SK-N-DZ (cell line): Measurements from ENCODE around the gene TMPRSS5.
"Not testable (repeated sequence)": the region's sequence is repeated elsewhere in the genome, so short reads cannot be mapped to it uniquely, and the experiment has no call there.

ENCODE experiments used
- DNase-seq: peaks from one replicate; pipeline ENCODE4 v3.0.0-alpha.2; 2015; ENCODE audit warnings: low spot score

The TMPRSS5 gene

DNA sequence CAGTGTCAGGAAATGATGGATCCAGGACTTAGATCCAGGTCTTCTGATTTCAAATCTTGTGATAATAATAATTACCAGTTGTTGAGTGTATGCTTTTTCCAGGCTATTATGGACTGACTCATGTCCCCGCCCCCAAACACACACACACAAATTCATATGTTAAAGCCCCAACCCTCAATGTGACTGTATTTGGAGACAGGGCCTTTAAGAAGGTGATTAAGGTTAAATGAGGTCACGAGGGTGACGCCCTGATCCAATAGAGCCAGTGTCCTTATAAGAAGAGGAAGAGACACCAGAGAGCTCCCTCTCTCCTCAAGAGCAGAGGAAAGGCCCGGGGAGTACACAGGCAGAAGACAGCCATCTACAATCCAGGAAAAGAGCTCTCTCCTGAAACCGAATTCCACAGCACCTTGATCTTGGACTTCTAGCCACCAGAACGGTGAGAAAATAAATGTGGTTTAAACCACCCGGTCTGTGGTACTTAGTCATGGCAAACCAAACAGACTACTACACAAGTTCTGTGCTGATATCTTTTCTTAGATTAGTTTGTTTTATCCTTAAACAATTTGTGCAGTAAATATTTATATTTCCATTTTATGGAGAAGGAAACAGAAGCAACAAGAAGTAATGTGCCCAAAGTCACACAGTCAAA, 8.2 kb downstream of the TMPRSS5 start:
- no peak for DNase-seq

DNA sequence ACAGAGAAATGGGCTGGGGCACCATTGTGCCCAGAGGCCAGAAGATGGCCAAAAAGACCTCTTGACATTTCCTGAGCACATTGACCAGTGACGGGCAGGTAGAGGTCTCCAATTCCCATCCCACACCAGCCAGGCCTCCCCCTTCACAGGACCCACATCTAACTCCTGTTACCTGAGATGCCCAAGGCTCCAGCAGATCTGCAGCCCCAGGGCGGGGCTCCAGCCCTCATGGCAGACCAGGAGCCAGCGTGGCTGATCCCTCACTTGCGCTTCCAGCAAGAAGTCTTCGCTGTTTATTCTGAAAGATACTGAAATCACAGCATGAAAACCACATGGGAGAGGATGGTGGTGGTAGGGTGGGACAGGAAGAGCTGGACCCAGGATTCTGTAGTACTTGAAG, 9.0 kb downstream of the TMPRSS5 start:
- no peak for DNase-seq

DNA sequence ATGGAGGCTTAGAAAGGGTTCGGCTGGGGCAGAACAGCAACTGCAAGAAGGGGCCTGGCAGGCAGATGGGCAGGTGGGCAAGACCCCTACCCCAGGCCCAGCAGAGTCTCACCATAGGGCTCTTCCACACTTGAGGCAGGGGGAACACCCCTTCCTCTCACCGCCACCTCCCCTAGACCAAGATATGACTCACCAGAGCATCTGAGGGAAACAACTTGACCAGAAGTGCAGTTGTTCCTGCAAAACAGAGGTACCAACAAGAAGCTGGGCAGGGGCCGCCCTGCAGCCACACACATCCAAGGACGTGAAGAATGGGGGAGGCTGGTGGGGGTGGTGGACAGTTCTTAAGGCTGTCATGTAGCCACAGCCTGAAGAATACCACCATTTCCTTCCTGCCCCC, 10.9 kb downstream of the TMPRSS5 start:
- no peak for DNase-seq

DNA sequence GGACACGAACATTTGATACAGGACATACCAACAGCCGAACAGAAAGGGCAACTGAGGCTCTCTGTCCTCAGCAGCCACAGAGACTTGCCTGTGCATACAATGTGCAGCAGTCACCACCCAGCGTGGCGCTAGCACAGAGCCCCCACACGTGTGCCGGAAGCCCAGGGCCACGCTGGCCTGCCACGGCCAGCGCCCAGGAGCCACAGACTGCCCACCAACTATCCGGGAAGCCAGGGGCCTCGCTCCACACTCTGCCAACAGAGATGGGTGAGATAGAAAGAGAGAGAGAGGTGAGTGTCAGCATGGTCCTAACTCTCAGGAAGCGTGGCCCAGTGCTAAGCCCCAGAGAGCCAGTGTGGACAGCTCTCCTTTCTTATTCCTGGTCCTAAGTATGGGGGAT, 11.7 kb downstream of the TMPRSS5 start:
- DNase-seq: no peak

DNA sequence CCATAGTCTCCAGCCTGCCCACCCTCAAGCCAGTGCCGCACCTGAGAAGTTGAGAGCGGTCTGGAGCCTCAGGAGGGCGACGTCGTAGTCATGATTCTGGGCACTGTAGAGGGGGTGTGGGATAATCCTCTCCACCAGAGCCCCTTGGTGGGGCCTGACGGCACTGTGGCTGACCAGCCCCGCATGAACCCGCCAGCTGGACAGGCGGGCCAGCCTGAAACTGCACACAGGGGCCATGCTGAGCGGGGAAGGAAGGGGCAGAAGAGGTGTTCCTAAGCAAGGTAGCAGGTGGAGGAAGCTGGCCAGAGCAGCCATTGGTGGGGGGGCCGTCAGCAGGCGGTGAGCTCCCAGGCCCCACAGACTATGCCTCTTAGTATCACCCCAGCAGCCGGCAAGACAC, 13.1 kb downstream of the TMPRSS5 start:
- DNase-seq: no peak

DNA sequence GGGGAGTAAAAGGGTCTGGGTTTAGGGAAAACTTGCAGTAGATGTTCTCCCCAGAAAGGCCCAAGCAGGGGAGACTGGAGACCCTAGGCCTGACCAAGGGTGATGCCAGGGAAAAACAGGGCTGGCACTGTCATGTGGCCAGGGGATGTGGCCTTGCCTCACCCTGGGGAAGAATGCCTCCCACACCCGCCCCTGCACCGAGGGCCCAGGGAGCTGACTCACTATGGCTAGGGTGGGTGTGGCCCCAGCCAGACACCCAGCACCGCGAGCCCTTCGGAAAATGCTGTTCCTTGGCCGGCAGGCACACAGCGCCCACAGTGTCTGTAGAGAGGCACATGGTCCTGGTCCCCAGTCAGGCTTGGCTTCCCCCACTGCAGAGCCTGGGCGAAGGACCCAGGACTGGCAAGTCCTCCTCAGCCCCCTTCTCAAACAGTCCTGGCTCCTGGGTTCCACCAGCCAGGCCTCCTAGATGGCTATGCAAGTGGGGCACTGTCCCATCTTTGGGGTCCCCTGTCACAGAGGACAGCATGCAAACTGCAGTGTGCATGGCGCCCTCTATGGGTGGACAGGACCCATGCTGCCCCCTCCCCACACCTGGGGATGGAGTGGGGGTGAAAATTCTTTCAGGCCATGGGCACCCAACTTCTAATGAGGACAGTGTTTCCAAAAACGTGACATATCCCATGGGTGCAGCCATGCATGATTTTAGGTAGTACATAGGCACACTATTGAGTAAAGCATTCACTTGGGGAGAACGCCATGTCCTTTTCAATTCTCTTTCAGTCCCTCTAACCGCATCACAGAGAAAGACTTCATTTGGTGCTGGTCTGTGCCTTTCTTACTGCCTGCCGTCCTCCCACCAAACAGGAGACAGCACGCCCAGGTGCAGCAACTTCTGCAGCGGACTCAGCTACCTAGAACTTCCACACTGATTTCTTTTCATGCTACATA, 15.2 kb downstream of the TMPRSS5 start:
- DNase-seq: no peak

DNA sequence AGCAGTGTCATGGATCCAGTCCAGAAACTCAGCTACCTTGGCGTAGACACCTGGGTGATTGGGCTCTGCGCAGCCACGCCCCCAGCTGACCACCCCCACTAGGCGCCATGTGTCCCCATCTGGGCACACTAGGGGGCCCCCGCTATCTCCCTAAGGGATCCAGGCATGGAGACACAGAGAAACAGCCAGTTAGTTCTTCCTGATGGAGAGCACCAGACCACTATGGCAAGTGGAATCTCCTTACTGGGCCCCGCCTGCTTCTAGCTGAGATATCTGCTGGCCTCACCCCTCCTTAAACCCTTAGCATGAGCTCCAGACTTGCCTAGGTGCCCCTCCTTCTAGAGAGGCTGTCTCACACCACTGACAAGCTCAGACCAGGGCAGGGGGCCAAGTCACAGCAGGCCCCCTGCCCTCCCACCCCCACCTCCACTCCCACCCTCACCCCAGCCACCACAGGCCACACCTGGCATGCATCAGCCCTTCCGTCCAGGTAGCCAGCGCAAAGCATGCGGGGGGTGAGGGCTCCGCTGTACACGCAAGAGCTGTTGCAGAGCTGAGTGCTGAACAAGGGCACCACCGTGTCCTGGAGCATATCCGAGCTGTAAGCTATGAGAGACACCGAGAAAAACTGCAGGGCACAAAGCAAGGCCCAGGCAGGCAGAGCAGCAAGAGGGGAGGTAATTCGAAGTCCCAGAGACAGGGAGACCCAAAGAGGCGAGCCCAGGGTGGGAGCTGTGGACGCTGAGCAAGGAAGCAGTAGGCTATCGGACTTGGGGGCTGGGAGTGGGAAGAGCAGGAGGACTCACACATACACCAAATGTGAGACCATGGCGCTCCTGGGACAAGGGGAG, 16.1 kb downstream of the TMPRSS5 start:
- no peak for DNase-seq

DNA sequence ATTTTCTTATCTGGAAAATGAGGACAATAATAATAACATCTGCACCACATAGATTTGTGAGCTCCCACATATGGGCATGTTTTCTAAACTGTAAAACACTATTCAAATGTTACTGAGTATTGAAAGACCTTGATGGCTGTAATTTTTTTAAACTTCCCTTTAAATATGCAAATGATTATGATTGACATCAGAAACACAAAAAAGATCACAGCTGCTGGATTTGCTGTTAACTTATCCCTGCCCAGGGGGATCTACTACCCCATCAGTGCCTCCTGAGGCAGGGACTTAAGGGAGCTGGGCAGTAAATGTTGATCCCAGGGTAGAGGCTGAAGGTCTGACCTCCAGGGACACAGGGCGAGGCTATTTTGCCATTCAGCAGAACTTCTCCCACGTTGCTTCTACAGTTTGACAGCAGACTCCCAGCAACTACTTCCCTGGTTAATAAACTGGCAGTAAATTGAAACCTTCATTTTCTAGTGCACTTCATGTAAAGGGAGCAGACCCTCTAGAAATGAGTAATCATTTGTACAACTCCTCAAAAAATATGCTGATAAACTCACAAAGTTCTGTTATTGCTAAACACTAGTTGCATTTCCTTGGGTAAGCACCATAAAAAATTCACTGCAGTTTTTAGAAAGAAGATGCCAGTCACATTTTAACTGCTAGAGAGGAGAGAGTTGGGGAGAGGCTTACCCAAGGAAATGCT, 20.3 kb downstream of the TMPRSS5 start:
- DNase-seq: no peak

DNA sequence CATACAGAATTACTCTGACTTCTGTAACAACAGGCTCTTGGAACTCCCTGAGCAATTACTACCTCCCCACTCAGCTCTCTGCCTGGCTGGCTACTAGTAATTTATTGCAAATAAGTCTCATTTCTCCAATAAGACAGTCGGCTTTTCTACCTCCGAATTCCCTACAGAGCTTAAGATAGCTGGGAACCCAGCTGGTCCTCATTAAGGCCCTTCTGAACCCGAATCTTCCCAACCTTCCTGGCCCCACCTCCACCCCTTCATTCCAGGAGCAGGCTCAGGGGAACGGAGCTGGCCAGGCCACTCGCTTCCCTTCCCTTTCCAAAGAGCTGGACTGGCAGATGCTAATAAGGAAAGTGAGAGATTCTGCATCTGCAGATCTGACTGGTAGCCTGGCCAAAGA, 21.6 kb downstream of the TMPRSS5 start:
- no peak for DNase-seq

DNA sequence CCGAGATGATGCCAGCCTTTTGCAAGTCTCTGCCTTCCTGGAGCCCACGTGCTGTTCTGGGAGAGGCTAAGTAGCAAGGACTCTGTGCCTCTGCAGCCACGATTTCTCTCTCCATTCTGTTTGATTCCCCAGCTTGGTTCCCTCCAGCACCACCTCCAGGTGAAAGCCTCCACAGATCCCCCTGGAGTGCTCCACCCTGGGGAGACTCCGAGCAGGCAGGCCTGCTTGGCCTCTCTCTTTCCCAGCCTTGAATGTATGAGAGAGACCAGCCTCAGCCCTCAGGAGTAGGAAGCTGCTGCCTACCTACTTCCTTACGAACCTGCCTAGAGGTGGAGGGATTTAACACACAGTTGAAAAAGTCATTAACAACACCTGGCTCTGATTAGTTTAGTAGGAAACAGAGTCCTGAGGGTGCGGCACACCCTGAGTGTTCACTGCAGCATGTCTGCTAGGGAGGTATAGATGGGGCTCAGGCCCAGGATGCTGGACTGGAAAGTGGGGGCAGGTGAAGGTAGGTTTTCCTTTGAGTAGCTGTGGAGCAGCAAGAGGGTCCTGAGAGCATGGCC, 22.5 kb downstream of the TMPRSS5 start:
- no peak for DNase-seq

DNA sequence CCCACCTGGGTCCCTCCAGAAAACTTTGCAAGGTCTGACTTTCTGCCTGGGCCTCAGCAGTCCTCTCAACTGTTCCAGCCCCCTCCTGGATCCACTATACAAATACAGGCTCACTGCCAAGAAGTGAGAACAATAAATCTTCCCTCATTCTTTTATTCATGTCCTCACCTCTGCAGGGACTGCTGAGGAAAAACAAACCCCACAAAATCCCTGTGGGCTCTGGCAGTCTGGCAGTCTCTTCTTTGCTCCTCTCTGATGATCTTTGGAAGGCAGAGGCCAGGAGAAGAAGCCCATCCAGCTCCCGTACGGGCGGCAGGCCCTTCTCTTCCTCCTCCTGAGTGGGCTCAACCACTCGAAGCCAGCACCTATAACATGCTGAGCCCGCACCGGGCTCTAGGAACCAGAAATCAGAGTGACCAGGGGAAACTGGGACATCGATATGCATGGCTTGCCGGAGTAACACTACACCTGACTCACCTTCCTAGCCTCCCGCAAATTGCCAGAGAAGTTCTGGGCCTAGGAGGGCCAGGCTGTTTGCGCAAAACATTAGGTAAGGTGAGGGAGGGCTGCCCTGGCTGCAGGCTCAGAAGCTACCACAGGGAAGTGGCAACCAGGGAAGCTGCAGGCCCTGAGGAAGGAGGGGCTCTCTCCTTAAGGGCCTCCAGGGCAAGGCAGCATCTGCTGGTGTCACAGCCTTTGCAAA, 24.2 kb downstream of the TMPRSS5 start:
- no peak for DNase-seq

DNA sequence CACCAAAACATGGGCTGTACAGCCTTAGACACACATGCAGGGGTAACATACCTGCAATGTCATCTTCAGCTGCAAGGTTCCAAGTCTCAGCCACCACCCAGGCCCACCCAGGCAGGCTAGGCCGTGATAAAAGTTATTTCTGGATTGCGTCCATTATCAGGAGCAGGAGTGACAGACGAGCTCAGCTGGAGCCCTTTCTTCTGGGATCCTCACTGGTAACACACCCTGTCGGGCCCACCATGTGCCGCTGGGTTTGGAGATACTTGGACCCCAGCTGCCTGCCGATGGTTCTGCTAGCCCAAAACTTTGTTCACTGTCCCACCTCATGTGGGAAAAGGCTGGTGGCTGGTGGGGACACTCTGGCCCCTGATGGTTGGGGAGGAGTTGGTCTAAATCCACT, 24.8 kb downstream of the TMPRSS5 start:
- DNase-seq: no peak

DNA sequence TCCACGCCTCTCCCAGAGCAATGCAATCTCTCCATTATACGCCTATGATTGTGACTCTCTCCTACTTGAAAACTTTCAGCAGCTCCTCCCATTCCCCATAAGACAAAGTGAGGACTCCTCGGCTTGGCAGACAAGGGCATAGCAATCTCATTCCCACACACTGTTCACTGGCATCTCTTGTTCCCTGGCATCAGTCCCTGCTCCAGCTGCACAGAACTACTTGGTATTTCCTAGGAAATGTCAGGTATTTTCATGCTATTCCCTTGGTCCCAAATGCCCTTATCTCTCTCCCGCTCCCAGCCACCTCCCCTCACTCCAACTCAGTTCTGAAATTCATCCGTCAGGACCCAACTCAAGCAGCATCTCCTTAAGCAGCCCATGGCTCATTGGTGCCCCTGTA, 28.4 kb downstream of the TMPRSS5 start:
- no peak for DNase-seq

DNA sequence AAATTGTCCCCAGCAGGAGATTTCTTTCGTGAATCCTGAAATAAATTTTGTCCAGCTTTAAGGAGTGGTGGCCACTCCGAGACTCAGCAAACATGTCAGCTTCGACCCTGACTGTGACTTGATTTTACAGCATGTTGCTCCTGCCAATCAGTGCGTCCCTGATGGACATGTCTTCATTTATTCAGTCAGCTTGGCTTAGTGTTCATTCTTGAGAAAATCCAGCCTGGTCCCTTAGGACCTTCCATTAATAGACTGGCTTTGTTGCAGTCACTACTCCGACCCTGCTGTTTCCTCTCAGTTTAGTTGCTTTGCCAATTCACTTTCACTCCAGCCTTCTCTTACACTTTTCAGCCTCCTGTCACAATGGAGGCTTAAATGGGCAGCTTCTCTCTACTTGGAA, 30.5 kb downstream of the TMPRSS5 start:
- no peak for DNase-seq

DNA sequence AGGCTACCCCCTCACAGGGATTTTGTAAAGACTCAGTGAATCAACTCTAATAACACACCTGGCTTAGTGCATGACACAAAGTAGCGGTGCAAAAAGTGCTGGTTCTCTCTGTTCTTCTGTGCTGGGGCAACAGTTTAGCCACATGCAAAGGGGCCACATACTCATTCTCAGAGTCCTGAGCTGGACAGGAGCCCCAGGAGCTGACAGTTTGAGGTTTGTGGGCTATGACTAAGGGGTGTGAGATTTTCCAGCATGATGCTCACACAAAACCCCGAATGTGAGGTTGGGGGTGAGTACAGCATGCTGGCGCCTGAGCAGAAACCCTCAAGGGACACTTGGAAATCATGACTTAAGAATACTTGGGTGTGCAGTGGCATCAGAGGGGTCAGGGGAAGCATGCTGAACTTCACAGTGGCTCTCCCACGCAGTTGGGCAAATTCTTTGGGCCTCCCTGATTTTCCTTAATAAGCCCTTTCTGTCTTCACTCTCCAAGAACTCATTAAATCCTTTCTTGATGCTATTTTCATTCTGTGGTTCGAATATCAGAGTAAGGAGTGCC, 31.0 kb downstream of the TMPRSS5 start:
- DNase-seq: no peak

DNA sequence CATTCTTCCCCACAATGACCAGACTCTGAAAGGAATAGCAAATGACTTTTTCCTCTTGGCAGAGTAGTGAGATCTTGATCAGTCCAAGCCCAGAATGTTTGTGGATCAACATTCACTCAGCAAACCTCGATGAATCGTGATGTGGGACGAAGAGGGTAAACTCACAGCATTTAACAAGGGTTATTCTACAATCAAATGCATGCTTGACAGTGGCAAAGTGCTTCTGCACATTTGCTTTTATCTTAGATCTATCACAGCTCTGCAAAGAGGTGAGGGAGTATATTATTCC, 31.8 kb downstream of the TMPRSS5 start:
- no peak for DNase-seq

DNA sequence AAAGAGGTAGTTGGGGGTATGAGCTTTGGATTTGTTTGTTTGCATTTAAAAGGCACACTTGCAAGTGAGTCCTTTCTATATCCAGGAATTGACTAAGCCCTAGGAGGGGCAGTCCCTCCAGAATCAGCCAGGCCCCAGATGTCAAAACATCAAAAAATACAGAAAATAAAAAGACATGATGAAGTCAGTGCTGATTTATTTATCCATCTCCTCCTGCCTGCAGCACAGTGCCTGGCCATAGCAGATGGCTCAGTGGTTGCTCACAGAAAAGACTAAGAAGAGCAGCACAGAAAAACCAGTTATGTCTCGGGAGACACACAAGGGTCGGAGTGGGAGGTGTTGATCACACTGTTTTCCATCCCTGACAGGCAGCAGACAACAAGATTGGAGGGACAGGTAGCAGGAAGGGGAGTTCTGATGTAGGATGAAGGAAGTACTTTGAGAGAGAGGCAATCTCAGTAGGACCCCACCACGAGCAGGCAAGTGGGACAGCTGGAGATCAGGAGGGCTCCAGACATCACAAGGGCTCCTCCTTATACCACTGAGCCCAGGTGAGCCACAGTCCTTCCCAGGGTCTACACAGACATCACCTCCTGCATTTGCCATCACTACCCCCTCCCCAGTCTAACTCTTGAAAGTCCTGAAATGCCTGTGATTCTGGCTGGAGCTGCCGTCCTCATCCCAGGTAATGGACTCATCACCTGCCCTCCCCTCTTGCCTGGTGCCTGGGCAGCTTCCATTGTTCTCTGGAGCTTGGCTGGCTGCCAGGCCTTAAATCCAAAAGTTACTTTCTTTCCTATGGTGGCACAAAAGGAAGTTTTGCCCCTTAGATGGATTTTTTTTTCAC, 32.3 kb downstream of the TMPRSS5 start:
- no peak for DNase-seq

DNA sequence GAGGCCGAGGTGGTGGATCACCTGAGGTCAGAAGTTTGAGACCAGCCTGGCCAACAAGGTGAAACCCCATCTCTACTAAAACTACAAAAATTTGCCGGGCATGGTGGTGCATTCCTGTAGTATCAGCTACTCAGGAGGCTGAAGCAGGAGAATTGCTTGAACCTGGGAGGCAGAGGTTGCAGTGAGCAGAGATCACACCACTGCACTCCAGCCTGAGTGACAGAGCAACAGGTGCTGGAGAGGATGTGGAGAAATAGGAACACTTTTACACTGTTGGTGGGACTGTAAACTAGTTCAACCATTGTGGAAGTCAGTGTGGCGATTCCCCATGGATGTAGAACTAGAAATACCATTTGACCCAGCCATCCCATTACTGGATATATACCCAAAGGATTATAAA, 34.2 kb downstream of the TMPRSS5 start:
- not testable (repeated sequence) for DNase-seq

DNA sequence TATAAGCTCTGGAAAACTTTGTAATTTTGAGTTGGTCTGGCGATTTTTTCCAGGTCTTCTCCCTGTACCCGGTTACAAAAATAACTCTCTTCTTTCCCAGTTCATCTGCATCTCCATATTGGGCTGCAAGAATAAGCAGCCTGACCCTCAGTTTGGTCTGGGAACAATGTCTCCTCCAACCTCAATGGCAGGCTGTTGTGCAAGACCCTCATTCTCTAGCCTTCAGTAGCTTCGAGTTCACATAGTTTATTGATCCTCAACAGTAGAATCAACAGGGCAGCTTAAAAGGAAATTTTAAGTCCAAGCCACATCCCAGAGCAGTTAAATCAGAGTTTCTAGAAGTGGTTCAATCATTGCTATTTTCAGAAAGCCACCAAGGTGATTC, 35.3 kb downstream of the TMPRSS5 start:
- DNase-seq: no peak
